ENCODE data around the gene STK26. TPM values are rescaled to one million over a fixed set of nuclear protein-coding genes. Genes with fewer than 3 reads are reported as not detected.
A peak's percentile ranks its signal among the peaks of the same experiment; 100 is the strongest.

STK26 gene
- total RNA-seq, 1 donor from 2014 or later, result 17.9 TPM

GRCh38 chrX:132037479-132037993 lies 14.4 kb downstream of the STK26 start:
- DNase-seq (ENCODE audit: low spot score), result no peak
- Mint-ChIP-seq H3K4me3 (ENCODE audit: unreplicated experiment) (no peak overlapping the region), H3K27ac (ENCODE audit: unreplicated experiment) (no peak overlapping the region), H3K9me3 (ENCODE audit: low read depth) (no peaks in the 10 kb centered on the region), H3K4me1 (ENCODE audit: low read depth) (peaks cover 27% of the 10 kb centered on the region), H3K36me3 (ENCODE audit: low read depth) (no peaks in the 10 kb centered on the region), H3K27me3 (ENCODE audit: low read depth) (no peaks in the 10 kb centered on the region)
- TF ChIP-seq, protein P1, sequence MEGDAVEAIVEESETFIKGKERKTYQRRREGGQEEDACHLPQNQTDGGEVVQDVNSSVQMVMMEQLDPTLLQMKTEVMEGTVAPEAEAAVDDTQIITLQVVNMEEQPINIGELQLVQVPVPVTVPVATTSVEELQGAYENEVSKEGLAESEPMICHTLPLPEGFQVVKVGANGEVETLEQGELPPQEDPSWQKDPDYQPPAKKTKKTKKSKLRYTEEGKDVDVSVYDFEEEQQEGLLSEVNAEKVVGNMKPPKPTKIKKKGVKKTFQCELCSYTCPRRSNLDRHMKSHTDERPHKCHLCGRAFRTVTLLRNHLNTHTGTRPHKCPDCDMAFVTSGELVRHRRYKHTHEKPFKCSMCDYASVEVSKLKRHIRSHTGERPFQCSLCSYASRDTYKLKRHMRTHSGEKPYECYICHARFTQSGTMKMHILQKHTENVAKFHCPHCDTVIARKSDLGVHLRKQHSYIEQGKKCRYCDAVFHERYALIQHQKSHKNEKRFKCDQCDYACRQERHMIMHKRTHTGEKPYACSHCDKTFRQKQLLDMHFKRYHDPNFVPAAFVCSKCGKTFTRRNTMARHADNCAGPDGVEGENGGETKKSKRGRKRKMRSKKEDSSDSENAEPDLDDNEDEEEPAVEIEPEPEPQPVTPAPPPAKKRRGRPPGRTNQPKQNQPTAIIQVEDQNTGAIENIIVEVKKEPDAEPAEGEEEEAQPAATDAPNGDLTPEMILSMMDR (IDR thresholded peaks at IDR 0.05), result no peak

DNA sequence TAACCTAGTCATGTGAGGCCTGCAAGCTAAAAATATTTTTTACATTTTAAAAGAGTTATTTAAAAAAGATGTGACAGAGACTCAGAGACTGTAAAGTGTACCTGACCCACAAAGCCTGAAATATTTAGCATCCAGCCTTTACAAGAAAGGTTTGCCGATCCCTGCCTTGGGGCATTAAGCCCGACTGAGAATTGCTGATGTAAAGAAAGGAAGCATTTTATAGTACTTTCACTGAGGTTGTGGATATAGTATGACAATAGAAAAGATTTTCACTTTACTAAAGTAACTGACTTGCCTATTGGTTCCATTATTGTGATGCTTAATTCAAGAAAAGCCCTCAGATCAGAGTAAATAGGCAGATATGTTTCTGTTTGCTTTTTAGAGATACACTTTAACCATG lies 17.0 kb downstream of the STK26 start:
- H3K27me3 Mint-ChIP-seq (ENCODE audit: low read depth), result no peaks in the 10 kb centered on the region
- H3K27ac Mint-ChIP-seq (ENCODE audit: unreplicated experiment), result no peak overlapping the region
- no peak for DNase-seq (ENCODE audit: low spot score)
- TF ChIP-seq, protein P1 (IDR thresholded peaks at IDR 0.05), result no peak
- H3K4me1 Mint-ChIP-seq (ENCODE audit: low read depth), result peaks cover 27% of the 10 kb centered on the region
- H3K9me3 Mint-ChIP-seq (ENCODE audit: low read depth), result no peaks in the 10 kb centered on the region
- no peaks in the 10 kb centered on the region for H3K36me3 Mint-ChIP-seq (ENCODE audit: low read depth)
- H3K4me3 Mint-ChIP-seq (ENCODE audit: unreplicated experiment), result no peak overlapping the region

- TF ChIP-seq, protein P1 (IDR thresholded peaks at IDR 0.05), result no peak
- H3K27me3 Mint-ChIP-seq (ENCODE audit: low read depth), result no peaks in the 10 kb centered on the region
- no peaks in the 10 kb centered on the region for H3K36me3 Mint-ChIP-seq (ENCODE audit: low read depth)
- no peak for DNase-seq (ENCODE audit: low spot score)
- no peak overlapping the region for H3K4me3 Mint-ChIP-seq (ENCODE audit: unreplicated experiment)
- H3K27ac Mint-ChIP-seq (ENCODE audit: unreplicated experiment), result peak overlapping the region; percentile 49
- no peaks in the 10 kb centered on the region for H3K9me3 Mint-ChIP-seq (ENCODE audit: low read depth)
- peaks cover 36% of the 10 kb centered on the region for H3K4me1 Mint-ChIP-seq (ENCODE audit: low read depth)
Observed at GRCh38 chrX:132041015-132041414, 17.9 kb downstream of the STK26 start.

- no peak overlapping the region for H3K27ac Mint-ChIP-seq (ENCODE audit: unreplicated experiment)
- no peaks in the 10 kb centered on the region for H3K27me3 Mint-ChIP-seq (ENCODE audit: low read depth)
- H3K9me3 Mint-ChIP-seq (ENCODE audit: low read depth), result no peaks in the 10 kb centered on the region
- H3K36me3 Mint-ChIP-seq (ENCODE audit: low read depth), result no peaks in the 10 kb centered on the region
- H3K4me1 Mint-ChIP-seq (ENCODE audit: low read depth), result peaks cover 32% of the 10 kb centered on the region
- TF ChIP-seq, protein P1 (IDR thresholded peaks at IDR 0.05), result no peak
- no peak for DNase-seq (ENCODE audit: low spot score)
- no peak overlapping the region for H3K4me3 Mint-ChIP-seq (ENCODE audit: unreplicated experiment)
Observed at GRCh38 chrX:132043977-132044376, 20.9 kb downstream of the STK26 start.

DNA sequence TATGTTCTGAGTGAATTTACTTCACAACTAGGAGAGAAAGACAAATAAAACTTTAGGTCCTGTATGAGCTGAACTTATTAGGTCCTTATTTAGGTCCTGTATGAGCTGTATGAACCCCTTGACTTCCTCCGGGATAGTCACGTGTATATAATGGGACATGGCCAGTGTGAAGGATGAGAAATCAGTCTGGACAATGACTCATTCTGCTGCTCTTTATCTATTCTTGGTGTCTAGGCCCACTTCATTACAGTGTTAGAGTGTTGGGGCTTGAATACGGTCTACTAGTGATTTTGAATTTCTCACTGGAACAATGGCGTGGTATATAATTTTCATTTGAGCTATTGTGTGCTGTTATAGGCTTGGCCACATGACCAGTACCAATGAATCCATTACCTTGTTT lies 21.9 kb downstream of the STK26 start:
- Mint-ChIP-seq H3K4me1 (ENCODE audit: low read depth) (peaks cover 32% of the 10 kb centered on the region), H3K4me3 (ENCODE audit: unreplicated experiment) (no peak overlapping the region), H3K27me3 (ENCODE audit: low read depth) (no peaks in the 10 kb centered on the region), H3K36me3 (ENCODE audit: low read depth) (no peaks in the 10 kb centered on the region), H3K9me3 (ENCODE audit: low read depth) (no peaks in the 10 kb centered on the region), H3K27ac (ENCODE audit: unreplicated experiment) (no peak overlapping the region)
- DNase-seq (ENCODE audit: low spot score), result no peak
- TF ChIP-seq, protein P1 (IDR thresholded peaks at IDR 0.05), result no peak
